Smooth muscle cell (in vitro differentiated cells): Measurements from ENCODE around the gene FXYD1. TPM values are rescaled to one million over a fixed set of nuclear protein-coding genes. Genes with fewer than 3 reads are reported as not detected.

Experiments
- DNase-seq: peaks from one replicate; lab custom pipeline; 2025; ENCODE audit not compliant: unreplicated experiment; lab: John Stamatoyannopoulos, UW
- H2AFZ ChIP-seq: fragments of 200-600 bp; sonication (generic); 2 replicates; pipeline ENCODE4 v1.6.0; 2016; ENCODE audit warnings: antibody characterized with exemption, low read depth, mild to moderate bottlenecking
- H3F3A ChIP-seq: fragments of 200-600 bp; sonication (generic); 2 replicates; pipeline ENCODE4 v1.6.0; 2017; ENCODE audit warnings: antibody characterized with exemption, low read depth
- H3K27ac ChIP-seq: fragments of 200-600 bp; sonication (generic); 2 replicates; pipeline ENCODE4 v1.5.1; 2016; ENCODE audit warnings: low read depth, mild to moderate bottlenecking
- H3K27me3 ChIP-seq: fragments of 200-600 bp; sonication (generic); 2 replicates; pipeline ENCODE4 v1.6.1; 2016; ENCODE audit warnings: low read depth, mild to moderate bottlenecking
- H3K36me3 ChIP-seq: fragments of 200-600 bp; sonication (generic); 2 replicates; pipeline ENCODE4 v1.5.1; 2016; ENCODE audit warnings: low read depth
- H3K4me1 ChIP-seq: fragments of 200-600 bp; sonication (generic); 2 replicates; pipeline ENCODE4 v1.5.1; 2016; ENCODE audit warnings: low read depth
- H3K4me2 ChIP-seq: fragments of 200-600 bp; sonication (generic); 2 replicates; pipeline ENCODE4 v1.6.0; 2016; ENCODE audit warnings: mild to moderate bottlenecking
- H3K4me3 ChIP-seq: fragments of 200-600 bp; sonication (generic); 2 replicates; pipeline ENCODE4 v1.5.1; 2016; ENCODE audit warnings: mild to moderate bottlenecking
- H3K79me2 ChIP-seq: fragments of 200-600 bp; sonication (generic); 2 replicates; pipeline ENCODE4 v1.6.0; 2016; ENCODE audit warnings: low read depth, mild to moderate bottlenecking
- H3K9ac ChIP-seq: fragments of 200-600 bp; sonication (generic); 2 replicates; pipeline ENCODE4 v1.6.0; 2016; ENCODE audit warnings: low read depth
- H3K9me3 ChIP-seq: fragments of 200-600 bp; sonication (generic); replicated peaks from 2 replicates; pipeline ENCODE4 v1.5.1; 2016; ENCODE audit warnings: low read depth
- H4K20me1 ChIP-seq: fragments of 200-600 bp; sonication (generic); 2 replicates; pipeline ENCODE4 v1.6.0; 2016; ENCODE audit warnings: low read depth
- WGBS: methylation state at CpG from one replicate; pipeline ENCODE4 v1.1.7; 2016; ENCODE audit warnings: low lambda C conversion rate; 5-methylcytosine and 5-hydroxymethylcytosine counted together
- polyA plus RNA-seq: library from polyadenylated mRNA; unstranded; fragments of >200 nt; fragmentation: Nextera tagmentation; extraction: Ambion mirVana; gene quantifications from 2 replicates; pipeline ENCODE4 v1.2.1, GENCODE V29; 2016
- total RNA-seq: library from RNA; depleted of rRNA; stranded (reverse); fragments of >200 nt; gene quantifications from 2 replicates; pipeline ENCODE4 v1.2.3, GENCODE V29; 2014
- TF ChIP-seq, protein P1 (sequence below): fragments of 200-600 bp; sonication (generic); IDR thresholded peaks from 2 replicates; pipeline ENCODE4 v1.5.1; 2017; ENCODE audit warnings: borderline replicate concordance, mild to moderate bottlenecking, antibody characterized with exemption; ENCODE audit not compliant: insufficient read depth, poor library complexity, severe bottlenecking

The FXYD1 gene
- total and polyA plus RNA-seq, 2 experiments from 2014 or later, result 2.7 to 3.2 TPM

DNA sequence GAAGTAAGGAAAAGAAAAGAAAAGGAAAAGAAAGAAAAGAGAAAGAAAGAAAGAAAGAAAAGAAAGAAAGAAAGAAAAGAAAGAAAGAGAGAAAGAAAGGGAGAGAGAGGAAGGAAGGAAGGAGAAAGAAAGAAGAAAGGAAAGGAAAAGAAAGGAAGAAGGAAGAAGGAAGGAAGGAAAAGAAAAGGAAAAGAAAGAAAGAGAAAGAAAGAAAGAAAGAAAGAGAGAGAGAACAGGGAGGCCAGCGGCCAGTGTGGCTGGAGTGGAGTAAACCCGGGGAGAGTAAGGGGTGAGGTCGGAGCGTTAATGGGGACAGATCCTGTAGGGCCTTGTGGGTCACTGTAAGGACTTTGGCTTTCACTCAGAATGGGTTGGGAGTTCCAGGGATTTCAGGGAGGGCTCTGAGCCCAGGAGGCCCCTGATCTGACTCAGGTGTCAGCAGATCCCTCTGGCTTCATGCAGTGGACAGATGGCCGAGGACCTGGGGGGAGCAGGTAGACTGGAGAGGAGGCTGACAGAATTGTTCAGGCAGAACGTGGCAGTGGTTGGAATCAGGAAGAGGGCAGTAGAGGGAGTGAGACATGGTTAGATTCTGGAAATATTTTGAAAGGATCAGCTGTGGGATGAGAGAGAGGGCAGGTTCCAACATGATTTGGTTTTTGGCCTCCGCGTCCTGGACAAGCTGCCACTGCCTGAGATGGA, 42.8 kb upstream of the FXYD1 start:
- no peaks in the 10 kb centered on the region for H3K36me3 ChIP-seq
- TF ChIP-seq, protein P1, sequence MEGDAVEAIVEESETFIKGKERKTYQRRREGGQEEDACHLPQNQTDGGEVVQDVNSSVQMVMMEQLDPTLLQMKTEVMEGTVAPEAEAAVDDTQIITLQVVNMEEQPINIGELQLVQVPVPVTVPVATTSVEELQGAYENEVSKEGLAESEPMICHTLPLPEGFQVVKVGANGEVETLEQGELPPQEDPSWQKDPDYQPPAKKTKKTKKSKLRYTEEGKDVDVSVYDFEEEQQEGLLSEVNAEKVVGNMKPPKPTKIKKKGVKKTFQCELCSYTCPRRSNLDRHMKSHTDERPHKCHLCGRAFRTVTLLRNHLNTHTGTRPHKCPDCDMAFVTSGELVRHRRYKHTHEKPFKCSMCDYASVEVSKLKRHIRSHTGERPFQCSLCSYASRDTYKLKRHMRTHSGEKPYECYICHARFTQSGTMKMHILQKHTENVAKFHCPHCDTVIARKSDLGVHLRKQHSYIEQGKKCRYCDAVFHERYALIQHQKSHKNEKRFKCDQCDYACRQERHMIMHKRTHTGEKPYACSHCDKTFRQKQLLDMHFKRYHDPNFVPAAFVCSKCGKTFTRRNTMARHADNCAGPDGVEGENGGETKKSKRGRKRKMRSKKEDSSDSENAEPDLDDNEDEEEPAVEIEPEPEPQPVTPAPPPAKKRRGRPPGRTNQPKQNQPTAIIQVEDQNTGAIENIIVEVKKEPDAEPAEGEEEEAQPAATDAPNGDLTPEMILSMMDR, result no peak

DNA sequence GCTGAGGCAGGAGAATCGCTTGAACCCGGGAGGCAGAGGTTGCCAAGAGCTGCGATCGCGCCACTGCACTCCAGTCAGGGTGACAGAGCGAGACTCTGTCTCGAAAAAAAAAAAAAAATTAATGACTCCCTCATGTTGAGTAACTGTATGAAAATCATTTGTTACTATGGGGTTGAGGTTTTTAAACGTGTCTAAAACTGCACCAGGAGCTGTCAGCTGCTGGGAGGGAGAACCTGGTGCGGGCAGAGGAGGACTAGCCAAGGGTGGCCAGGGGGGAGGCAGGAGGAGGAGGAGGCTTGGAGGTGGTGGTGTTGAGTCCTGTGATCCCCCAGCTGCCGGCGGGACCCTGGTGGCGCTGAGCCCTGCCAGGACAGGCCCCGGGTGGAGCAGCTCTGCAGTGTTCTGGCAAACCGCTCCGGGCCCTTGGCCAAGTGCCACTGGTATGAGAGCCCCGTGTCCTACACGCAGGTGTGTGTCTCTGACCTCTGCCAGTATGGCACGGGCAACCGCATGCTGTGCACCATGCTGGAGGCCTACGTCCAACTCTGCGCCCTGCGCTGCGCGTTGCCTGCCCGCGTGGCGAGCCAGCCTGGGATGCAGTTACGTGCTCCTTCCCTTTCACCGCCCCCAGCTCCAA, 40.1 kb upstream of the FXYD1 start:
- Histone ChIP-seq H3K9ac (no peak overlapping the region), H3K4me3 (no peak overlapping the region), H3K4me2 (no peak overlapping the region), H3K36me3 (no peaks in the 10 kb centered on the region), H2AFZ (no peak overlapping the region), H3K9me3 (no peaks in the 10 kb centered on the region), H4K20me1 (no peaks in the 10 kb centered on the region), H3F3A (no peaks in the 10 kb centered on the region), H3K27me3 (no peaks in the 10 kb centered on the region), H3K27ac (no peak overlapping the region), H3K79me2 (no peaks in the 10 kb centered on the region), H3K4me1 (no peaks in the 10 kb centered on the region)
- TF ChIP-seq, protein P1, result no peak
- 94% methylated on average over 29 of the region's 29 CpGs for WGBS
- no peak for DNase-seq

More for the DNA sequence above, 42.8 kb upstream of the FXYD1 start:
- no peak overlapping the region for H3K4me2 ChIP-seq
- no peaks in the 10 kb centered on the region for H3K27me3 ChIP-seq
- H3K79me2 ChIP-seq, result no peaks in the 10 kb centered on the region
- no peaks in the 10 kb centered on the region for H4K20me1 ChIP-seq
- no peaks in the 10 kb centered on the region for H3K9me3 ChIP-seq
- H3K9ac ChIP-seq, result no peak overlapping the region
- H3K27ac ChIP-seq, result no peak overlapping the region
- H3K4me3 ChIP-seq, result no peak overlapping the region
- no peaks in the 10 kb centered on the region for H3F3A ChIP-seq
- no peak for DNase-seq
- peaks cover 2% of the 10 kb centered on the region for H3K4me1 ChIP-seq
- WGBS, result 79% methylated on average over 8 of the region's 8 CpGs
- no peak overlapping the region for H2AFZ ChIP-seq

DNA sequence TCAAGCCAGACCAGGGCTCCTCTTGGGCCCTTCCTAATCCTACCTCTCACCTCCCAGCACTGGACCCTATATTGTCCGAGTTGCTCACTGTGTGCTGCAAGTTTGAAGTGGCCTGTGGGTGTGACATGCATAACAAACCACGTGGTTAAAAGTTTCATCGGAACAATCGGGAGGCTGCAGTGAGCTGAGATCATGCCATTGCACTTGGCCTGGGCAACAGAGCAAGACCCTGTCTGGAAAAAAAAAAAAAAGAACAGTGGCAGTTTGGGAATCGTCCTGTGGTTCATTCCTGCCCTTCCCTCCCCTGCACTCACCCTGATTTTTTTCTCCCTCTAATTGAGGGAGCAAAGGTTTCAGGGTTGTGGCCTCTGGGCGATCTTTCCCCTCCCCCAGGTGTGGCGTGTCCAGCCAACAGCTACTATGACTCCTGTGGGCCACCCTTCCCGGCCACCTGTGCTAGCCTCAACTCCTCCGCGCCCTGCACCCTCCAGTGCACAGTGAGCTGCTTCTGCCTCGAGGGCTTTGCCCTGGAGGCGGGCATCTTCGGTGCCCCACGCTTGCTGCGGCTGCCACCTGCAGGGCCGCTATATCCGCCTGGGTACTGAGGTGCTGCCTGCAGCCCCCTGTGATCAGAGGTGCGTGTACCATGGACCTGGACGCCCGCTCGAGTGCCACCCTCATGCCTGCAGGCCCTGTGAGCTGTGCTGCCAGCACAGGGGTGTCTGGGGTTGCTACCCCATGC, 39.3 kb upstream of the FXYD1 start:
- no peaks in the 10 kb centered on the region for H3K9me3 ChIP-seq
- no peak for DNase-seq
- H3K4me2 ChIP-seq, result no peak overlapping the region
- TF ChIP-seq, protein P1, result no peak
- no peak overlapping the region for H3K4me3 ChIP-seq
- H3K27me3 ChIP-seq, result no peaks in the 10 kb centered on the region
- no peaks in the 10 kb centered on the region for H4K20me1 ChIP-seq
- no peaks in the 10 kb centered on the region for H3K36me3 ChIP-seq
- H3K79me2 ChIP-seq, result no peaks in the 10 kb centered on the region
- no peak overlapping the region for H2AFZ ChIP-seq
- H3K27ac ChIP-seq, result no peak overlapping the region
- H3K4me1 ChIP-seq, result no peaks in the 10 kb centered on the region
- 93% methylated on average over 21 of the region's 21 CpGs for WGBS
- H3K9ac ChIP-seq, result no peak overlapping the region
- no peaks in the 10 kb centered on the region for H3F3A ChIP-seq
